Measurements from ENCODE around the gene RETREG2. TPM values are rescaled to one million over a fixed set of nuclear protein-coding genes. Genes with fewer than 3 reads are reported as not detected.
A peak's percentile ranks its signal among the peaks of the same experiment; 100 is the strongest.

Gene RETREG2
- polyA plus RNA-seq (156 and 164 TPM in 2 replicates), polyA minus RNA-seq (109 and 110 TPM in 2 replicates)

- no peak for TF ChIP-seq REST (IDR thresholded peaks at IDR 0.05; ENCODE audit: borderline replicate concordance)
- peak; percentile 40 for TF ChIP-seq EP300 (conservative IDR thresholded peaks at IDR 0.05; ENCODE audit: poor library complexity, severe bottlenecking)
- TF ChIP-seq SMC3 (conservative IDR thresholded peaks at IDR 0.05; ENCODE audit: poor library complexity): peak; percentile 39
- TF ChIP-seq POLR2AphosphoS5 (IDR thresholded peaks at IDR 0.05): peak; percentile 83
- TF ChIP-seq CTCF (IDR thresholded peaks at IDR 0.05; ENCODE audit: poor library complexity, severe bottlenecking): peak; percentile 65
- peaks cover 3% of the 10 kb centered on the region for H3F3A ChIP-seq (ENCODE audit: insufficient read depth, low read length, poor library complexity, severe bottlenecking)
Measured at GRCh38 chr2:219177552-219178376, at the start of gene RETREG2. RETREG2 (plus strand) TSS chr2:219178275; CDS start chr2:219178353, 78 bp downstream.

GRCh38 chr2:219128396-219128795 is 49.7 kb upstream of the RETREG2 start:
- Histone ChIP-seq H3F3A (ENCODE audit: insufficient read depth, low read length, poor library complexity, severe bottlenecking) (no peaks in the 10 kb centered on the region), H3K36me3 (ENCODE audit: insufficient read depth, low read length) (no peaks in the 10 kb centered on the region), H3K9me2 (ENCODE audit: insufficient read depth, low read length) (no peaks in the 10 kb centered on the region), H3K4me3 (ENCODE audit: low read length) (no peak overlapping the region), H4K20me1 (ENCODE audit: insufficient read depth) (no peaks in the 10 kb centered on the region), H3K79me2 (replicated peaks; ENCODE audit: insufficient read depth, low read length) (no peaks in the 10 kb centered on the region), H3K27me3 (ENCODE audit: insufficient read depth, low read depth, low read length) (no peaks in the 10 kb centered on the region), H3K4me2 (ENCODE audit: low read length) (no peak overlapping the region), H3K9me3 (ENCODE audit: low read length) (no peaks in the 10 kb centered on the region), H2AFZ (ENCODE audit: low read depth, low read length) (no peak overlapping the region), H3K27ac (ENCODE audit: low read length) (no peak overlapping the region), H3K9ac (ENCODE audit: low read length) (no peak overlapping the region)
- TF ChIP-seq CTCF (IDR thresholded peaks at IDR 0.05; ENCODE audit: poor library complexity, severe bottlenecking): no peak
- no peak for TF ChIP-seq RAD21 (conservative IDR thresholded peaks at IDR 0.05)
- TF ChIP-seq TAF1 (IDR thresholded peaks at IDR 0.05; ENCODE audit: low read depth): no peak
- no peak for TF ChIP-seq EZH2 (IDR thresholded peaks at IDR 0.05; ENCODE audit: borderline replicate concordance, insufficient read depth, low read length, poor library complexity, severe bottlenecking)
- TF ChIP-seq POLR2AphosphoS5 (IDR thresholded peaks at IDR 0.05): no peak
- TF ChIP-seq EP300 (conservative IDR thresholded peaks at IDR 0.05; ENCODE audit: poor library complexity, severe bottlenecking): no peak
- no peak for TF ChIP-seq SMC3 (conservative IDR thresholded peaks at IDR 0.05; ENCODE audit: poor library complexity)
- TF ChIP-seq REST (IDR thresholded peaks at IDR 0.05; ENCODE audit: borderline replicate concordance): no peak
- TF ChIP-seq MXI1 (conservative IDR thresholded peaks at IDR 0.05; ENCODE audit: poor library complexity, severe bottlenecking): no peak

More at GRCh38 chr2:219177552-219178376, at the start of gene RETREG2:
- Histone ChIP-seq H3K9me2 (ENCODE audit: insufficient read depth, low read length) (no peaks in the 10 kb centered on the region), H3K27me3 (ENCODE audit: insufficient read depth, low read depth, low read length) (no peaks in the 10 kb centered on the region), H3K9me3 (ENCODE audit: low read length) (no peaks in the 10 kb centered on the region), H3K36me3 (ENCODE audit: insufficient read depth, low read length) (peaks cover 6% of the 10 kb centered on the region), H3K4me3 (ENCODE audit: low read length) (peak within 1 kb of the TSS; percentile 96), H2AFZ (ENCODE audit: low read depth, low read length) (peak within 1 kb of the TSS; percentile 71), H3K79me2 (replicated peaks; ENCODE audit: insufficient read depth, low read length) (peaks cover 18% of the 10 kb centered on the region), H3K4me2 (ENCODE audit: low read length) (peak within 1 kb of the TSS; percentile 100), H3K27ac (ENCODE audit: low read length) (peak within 1 kb of the TSS; percentile 81), H3K9ac (ENCODE audit: low read length) (peak within 1 kb of the TSS; percentile 90), H4K20me1 (ENCODE audit: insufficient read depth) (no peaks in the 10 kb centered on the region)
